Kidney (tissue), 14 donors: ENCODE data around the gene GZMM. TPM values are rescaled to one million over a fixed set of nuclear protein-coding genes. Genes with fewer than 3 reads are reported as not detected.

ENCODE experiments used
- DNase-seq, 5 donors: peaks; one replicate each; pipeline ENCODE4 v3.0.0-alpha.2; 2013 to 2020
- FAIRE-seq: peaks from 2 replicates; lab custom pipeline; 2012; peaks lifted over from hg19 to GRCh38; lab: Jason Lieb, UNC
- H3K27ac ChIP-seq, 2 donors: one replicate each; pipeline ENCODE4 v1.7.0; 2013; ENCODE audit warnings: low read depth in 2 of 2, low read length in 2 of 2, inconsistent platforms in 1 of 2
- H3K27me3 ChIP-seq: one replicate; pipeline ENCODE4 v1.7.1; 2013; ENCODE audit warnings: low read length, inconsistent platforms; ENCODE audit not compliant: control insufficient read depth, insufficient read depth
- H3K36me3 ChIP-seq, 3 donors: one replicate each; pipeline versions ENCODE4 v1.7.0 to v1.7.1; 2013; ENCODE audit warnings: low read length in 3 of 3, control low read depth in 1 of 3, inconsistent platforms in 1 of 3; ENCODE audit not compliant: insufficient read depth in 3 of 3, control insufficient read depth in 2 of 3
- H3K4me1 ChIP-seq, 3 donors: one replicate each; pipeline versions ENCODE4 v1.7.0 to v1.7.1; 2013; ENCODE audit warnings: low read length in 3 of 3, inconsistent platforms in 1 of 3, low read depth in 1 of 3; ENCODE audit not compliant: control insufficient read depth in 2 of 3, insufficient read depth in 2 of 3
- H3K4me3 ChIP-seq, 3 donors: one replicate each; pipeline versions ENCODE4 v1.7.0 to v1.8.1; 2013; ENCODE audit warnings: low read length in 3 of 3, control low read depth in 1 of 3, inconsistent platforms in 1 of 3
- H3K9ac ChIP-seq, 3 donors: one replicate each; pipeline versions ENCODE4 v1.7.0 to v1.7.1; 2013; ENCODE audit warnings: low read length in 3 of 3, control low read depth in 1 of 3, inconsistent platforms in 1 of 3
- H3K9me3 ChIP-seq, 3 donors: one replicate each; pipeline versions ENCODE4 v1.7.0 to v1.7.1; 2013; ENCODE audit warnings: low read length in 3 of 3, control low read depth in 1 of 3, inconsistent platforms in 1 of 3; ENCODE audit not compliant: control insufficient read depth in 2 of 3, insufficient read depth in 1 of 3
- CTCF ChIP-seq: IDR thresholded peaks from 3 replicates; pipeline ENCODE4 v1.5.1; 2012; ENCODE audit warnings: mild to moderate bottlenecking, moderate library complexity, borderline replicate concordance; ENCODE audit not compliant: insufficient read depth; ENCODE audit errors: extremely low read depth
- intact Hi-C: fragments of 100-400 bp; cut with DNase I; formaldehyde crosslinking; loops from one replicate; pipeline ENCODE4 v1.11.1; 2022
- polyA plus RNA-seq: library from polyadenylated mRNA; stranded (reverse); fragments of 350-450 nt; fragmentation: Illumina TruSeq; extraction: RNeasy Lipid Tissue Mini Kit (QIAGEN cat#74804); gene quantifications from one replicate; pipeline ENCODE4 v1.2.3, GENCODE V29; 2014; ENCODE audit warnings: low read depth, low replicate concordance; ENCODE audit not compliant: insufficient read depth
- total RNA-seq: library from RNA; stranded (reverse); fragmentation: NEBNext Ultra II Directional; extraction: Animal tissue kit (Norgen Biotek cat#: 25700); gene quantifications from one replicate; pipeline ENCODE4 v1.2.1, GENCODE V29; 2021
- donor health status: control.
- donor health status: control.
- donor health status: control.
- donor health status: control.
- donor health status: control.
- donor health status: DM: yes; HTN: yes; CAD: no.
- donor health status: Normal renal cell carcinoma (clear cell type).

Gene GZMM
- total and polyA plus RNA-seq, 2 donors from 2014 or later: 2.8 TPM; not detected in 1

GRCh38 chr19:567296-567900, 23.5 kb downstream of the GZMM start:
- DNase-seq (peak in 1 of 5 donors; percentile 40), FAIRE-seq (no peak)
- Histone ChIP-seq H3K4me1 (peaks cover 0 to 7% (median 0%) of the 10 kb centered on the region in 3 donors), H3K9ac (no peak overlapping the region), H3K4me3 (no peak overlapping the region), H3K36me3 (no peaks in the 10 kb centered on the region), H3K9me3 (no peaks in the 10 kb centered on the region), H3K27ac (no peak overlapping the region), H3K27me3 (no peaks in the 10 kb centered on the region)
- TF ChIP-seq CTCF: no peak
- intact Hi-C loops: no loop called here

- Histone ChIP-seq H3K27me3 (no peaks in the 10 kb centered on the region), H3K9me3 (no peaks in the 10 kb centered on the region), H3K9ac (no peak overlapping the region), H3K36me3 (no peaks in the 10 kb centered on the region), H3K4me3 (no peak overlapping the region), H3K4me1 (peaks cover 0 to 22% (median 4%) of the 10 kb centered on the region in 3 donors), H3K27ac (no peak overlapping the region)
- FAIRE-seq: no peak
- DNase-seq: peak in 1 of 5 donors; percentile 68
- intact Hi-C loops: no loop called here
- TF ChIP-seq CTCF: no peak
Measured at GRCh38 chr19:570251-570686, 26.4 kb downstream of the GZMM start.

- TF ChIP-seq CTCF: no peak
- peaks cover 0 to 25% (median 9%) of the 10 kb centered on the region in 3 donors for H3K4me1 ChIP-seq
- H3K27me3 ChIP-seq: no peaks in the 10 kb centered on the region
- no peaks in the 10 kb centered on the region for H3K36me3 ChIP-seq
- DNase-seq (peak; percentile 72 to 84 (median 80)), FAIRE-seq (no peak)
- peak overlapping the region; percentile 2 to 16 for H3K27ac ChIP-seq
- intact Hi-C loops: no loop called here
- no peaks in the 10 kb centered on the region for H3K9me3 ChIP-seq
- H3K9ac ChIP-seq: peak overlapping the region in 2 of 3 donors; percentile 44 to 46
- peak overlapping the region; percentile 32 to 65 (median 64) for H3K4me3 ChIP-seq
Measured at GRCh38 chr19:570937-571565, 27.2 kb downstream of the GZMM start.
